GM19438 (cell line): ENCODE results near the gene TBC1D9B.

Experiments
- ATAC-seq: cut with Tn5 transposase; IDR thresholded peaks from one replicate; pipeline ENCODE4 v1.9.1; 2021; ENCODE audit warnings: low read depth; ENCODE audit not compliant: unreplicated experiment

Gene TBC1D9B

GRCh38 chr5:179907556-179908324, at the start of gene TBC1D9B:
TBC1D9B (minus strand) TSS chr5:179907897; CDS start chr5:179907821, 76 bp downstream.
- ATAC-seq: peak; percentile 88

GRCh38 chr5:179955630-179956029, 47.9 kb upstream of the TBC1D9B start:
- no peak for ATAC-seq

GRCh38 chr5:179955062-179955461, 47.4 kb upstream of the TBC1D9B start:
- no peak for ATAC-seq

GRCh38 chr5:179954434-179954833, 46.7 kb upstream of the TBC1D9B start:
- no peak for ATAC-seq

GRCh38 chr5:179953987-179954386, 46.3 kb upstream of the TBC1D9B start:
- ATAC-seq: no peak

- no peak for ATAC-seq
Observed at GRCh38 chr5:179936976-179937681, 29.4 kb upstream of the TBC1D9B start.

- ATAC-seq: no peak
Observed at GRCh38 chr5:179930788-179931473, 23.2 kb upstream of the TBC1D9B start.

GRCh38 chr5:179927824-179928223, 20.1 kb upstream of the TBC1D9B start:
- ATAC-seq: no peak

GRCh38 chr5:179926657-179927056, 19.0 kb upstream of the TBC1D9B start:
- no peak for ATAC-seq

- ATAC-seq: no peak
Observed at GRCh38 chr5:179923436-179923835, 15.7 kb upstream of the TBC1D9B start.

GRCh38 chr5:179920175-179920574, 12.5 kb upstream of the TBC1D9B start:
- ATAC-seq: no peak

GRCh38 chr5:179919487-179920060, 11.9 kb upstream of the TBC1D9B start:
- no peak for ATAC-seq

- no peak for ATAC-seq
Observed at GRCh38 chr5:179918742-179919486, 11.2 kb upstream of the TBC1D9B start.

GRCh38 chr5:179916523-179916922, 8.8 kb upstream of the TBC1D9B start:
- ATAC-seq: no peak

GRCh38 chr5:179915406-179915935, 7.8 kb upstream of the TBC1D9B start:
- ATAC-seq: no peak

GRCh38 chr5:179914032-179914755, 6.5 kb upstream of the TBC1D9B start:
- no peak for ATAC-seq

GRCh38 chr5:179913461-179913860, 5.8 kb upstream of the TBC1D9B start:
- no peak for ATAC-seq

GRCh38 chr5:179912951-179913350, 5.3 kb upstream of the TBC1D9B start:
- no peak for ATAC-seq

- no peak for ATAC-seq
Observed at GRCh38 chr5:179912386-179912785, 4.7 kb upstream of the TBC1D9B start.
